GM12878 (cell line): Measurements from ENCODE around the gene HADHA. TPM values are rescaled to one million over a fixed set of nuclear protein-coding genes. Genes with fewer than 3 reads are reported as not detected.

Experiments used
- ATAC-seq: fragments of 200-7000 bp; cut with Tn5 transposase; 3 replicates; pipeline ENCODE4 v1.9.1; 2020; ENCODE audit warnings: mild to moderate bottlenecking, moderate library complexity
- BruUV-seq: library from RNA; stranded (reverse); fragments of 400-500 nt; replicated peaks from 2 replicates; lab custom pipeline; 2021; lab: Mats Ljungman, UMichigan
- CTCF ChIA-PET: fragments of 300-600 bp; sonication (Branson Sonifier 250); formaldehyde crosslinking; extraction: SDS; loops from one replicate; lab custom pipeline; 2021; ENCODE audit warnings: inconsistent platforms; lab: Yijun Ruan, JAX
- POLR2A ChIA-PET: fragments of 350-600 bp; formaldehyde crosslinking; extraction: SDS; loops from one replicate; lab custom pipeline; 2021; ENCODE audit warnings: inconsistent platforms; lab: Charles Lee
- RAD21 ChIA-PET: fragments of 300-600 bp; sonication (Branson Sonifier 250); formaldehyde crosslinking; loops from one replicate; lab custom pipeline; 2023; ENCODE audit warnings: antibody characterized with exemption; ENCODE audit not compliant: unreplicated experiment; lab: Charles Lee
- SMC1A ChIA-PET: fragments of 300-600 bp; sonication (Branson Sonifier 250); formaldehyde crosslinking; loops from one replicate; lab custom pipeline; 2023; ENCODE audit not compliant: unreplicated experiment, uncharacterized antibody; lab: Charles Lee
- DNase-seq: peaks from one replicate; pipeline ENCODE4 v3.0.0-alpha.2; 2011; ENCODE audit warnings: low read depth, low spot score
- FAIRE-seq: peaks from 3 replicates; lab custom pipeline; 2011; peaks lifted over from hg19 to GRCh38; lab: Jason Lieb, UNC
- H2AFZ ChIP-seq: 2 replicates; pipeline ENCODE4 v1.6.0; 2011; ENCODE audit warnings: low read depth, low read length, control low read depth; ENCODE audit not compliant: control insufficient read depth
- H3K27ac ChIP-seq: 2 replicates; pipeline ENCODE4 v1.5.1; 2011; ENCODE audit warnings: control low read depth; ENCODE audit not compliant: control insufficient read depth, insufficient read depth
- H3K27me3 ChIP-seq, 2 experiments: replicated peaks in 1 of 2; 2 replicates each; pipeline versions ENCODE4 v1.6.0 to v1.6.1; 2011; ENCODE audit warnings: low read length in 1 of 2; ENCODE audit not compliant: control insufficient read depth in 2 of 2, insufficient read depth in 2 of 2
- H3K36me3 ChIP-seq, 2 experiments: 2 replicates each; pipeline ENCODE4 v1.5.1; 2011; ENCODE audit warnings: low read length in 1 of 2; ENCODE audit not compliant: control insufficient read depth in 2 of 2, insufficient read depth in 2 of 2
- H3K4me1 ChIP-seq: 2 replicates; pipeline ENCODE4 v1.6.1; 2011; ENCODE audit warnings: mild to moderate bottlenecking, low read length, moderate library complexity, mixed read lengths; ENCODE audit not compliant: control insufficient read depth, insufficient read depth
- H3K4me2 ChIP-seq: 2 replicates; pipeline ENCODE4 v1.6.0; 2011; ENCODE audit warnings: control low read depth; ENCODE audit not compliant: control insufficient read depth, insufficient read depth
- H3K4me3 ChIP-seq: fragments of 200-600 bp; sonication (generic); 2 replicates; pipeline ENCODE4 v1.5.1; 2016
- H3K79me2 ChIP-seq: 2 replicates; pipeline ENCODE4 v1.6.0; 2011; ENCODE audit warnings: low read length; ENCODE audit not compliant: control insufficient read depth, insufficient read depth
- H3K9ac ChIP-seq: 2 replicates; pipeline ENCODE4 v1.8.0; 2011; ENCODE audit warnings: low read length, control low read depth, mixed read lengths; ENCODE audit not compliant: control insufficient read depth, insufficient read depth
- H3K9me3 ChIP-seq: replicated peaks from 3 replicates; pipeline ENCODE4 v1.5.1; 2011; ENCODE audit warnings: mild to moderate bottlenecking, low read length; ENCODE audit not compliant: control insufficient read depth, insufficient read depth
- H4K20me1 ChIP-seq: 2 replicates; pipeline ENCODE4 v1.6.0; 2011; ENCODE audit not compliant: control insufficient read depth, insufficient read depth
- CEBPB ChIP-seq, 2 experiments: fragments of 150-350 bp in 1 of 2; IDR thresholded peaks; 2 replicates each; pipeline ENCODE4 v1.6.1; 2012 to 2014; ENCODE audit warnings: low read depth in 2 of 2, low read length in 2 of 2, borderline replicate concordance in 1 of 2, inconsistent platforms in 1 of 2
- HDAC2 ChIP-seq: fragments of 200-600 bp; sonication (generic); IDR thresholded peaks from 2 replicates; pipeline ENCODE4 v1.6.1; 2017
- LARP7 ChIP-seq: fragments of 450-650 bp; IDR thresholded peaks from 2 replicates; pipeline ENCODE4 v1.6.1; 2017; ENCODE audit warnings: mild to moderate bottlenecking
- NFYA ChIP-seq: IDR thresholded peaks from 2 replicates; pipeline ENCODE4 v1.6.1; 2011; ENCODE audit warnings: low read depth, mild to moderate bottlenecking, low read length, improper control_type of control experiment, borderline replicate concordance
- POU2F2 ChIP-seq: IDR thresholded peaks from 3 replicates; pipeline ENCODE4 v1.6.1; 2011; ENCODE audit warnings: low read depth, mild to moderate bottlenecking, low read length, borderline replicate concordance
- RBBP5 ChIP-seq: fragments of 200-600 bp; sonication (generic); conservative IDR thresholded peaks from 2 replicates; pipeline ENCODE4 v1.6.1; 2016
- SMAD5 ChIP-seq: IDR thresholded peaks from 2 replicates; pipeline ENCODE4 v1.6.1; 2016; ENCODE audit warnings: antibody characterized with exemption, low read depth
- TARDBP ChIP-seq: IDR thresholded peaks from 2 replicates; pipeline ENCODE4 v1.6.1; 2016; ENCODE audit warnings: borderline replicate concordance
- TCF12 ChIP-seq: IDR thresholded peaks from 2 replicates; pipeline ENCODE4 v1.6.1; 2011; ENCODE audit warnings: low read depth, mild to moderate bottlenecking, low read length
- YY1 ChIP-seq: IDR thresholded peaks from 2 replicates; pipeline ENCODE4 v1.6.1; 2011; ENCODE audit warnings: low read depth, mild to moderate bottlenecking, low read length
- ZNF217 ChIP-seq: fragments of 450-650 bp; IDR thresholded peaks from 2 replicates; pipeline ENCODE4 v1.6.1; 2017; ENCODE audit warnings: antibody characterized with exemption, mild to moderate bottlenecking
- WGBS: methylation state at CpG from one replicate; pipeline ENCODE4 v1.1.6; 2016; ENCODE audit warnings: low lambda C conversion rate; ENCODE audit not compliant: insufficient replicate concordance, insufficient coverage; ENCODE audit errors: missing lambda C conversion rate; 5-methylcytosine and 5-hydroxymethylcytosine counted together
- in situ Hi-C: fragments of 300-500 bp; cut with MboI; formaldehyde crosslinking; loops from 9 replicates; pipeline ENCODE4 v1.14.3; 2018; ENCODE audit warnings: mixed read lengths
- intact Hi-C: fragments of 100-400 bp; cut with micrococcal nuclease; formaldehyde crosslinking; loops from one replicate; pipeline ENCODE4 v1.14.2; 2022; ENCODE audit not compliant: unreplicated experiment
- polyA plus RNA-seq, 11 experiments: library from polyadenylated mRNA; depleted of rRNA in 4 of 11; unstranded in 6 of 11; stranded (reverse) in 5 of 11; fragments of >200 nt; fragmentation: Nextera tagmentation in 4 of 11; fragmentation: Illumina TruSeq in 1 of 11; extraction: Ambion mirVana in 4 of 11; extraction: Trizol in 1 of 11; gene quantifications; 1 replicate in 1 of 11; 2 replicates in 10 of 11; pipeline versions ENCODE4 v1.2.1 to v1.2.3, GENCODE V29; 2011 to 2016; ENCODE audit warnings: inconsistent platforms in 2 of 11, missing spikeins in 2 of 11, low read depth in 1 of 11
- total RNA-seq, 4 experiments: library from RNA; depleted of rRNA in 3 of 4; stranded (reverse); fragments of >200 nt in 3 of 4; fragmentation: Illumina TruSeq in 1 of 4; extraction: Trizol in 1 of 4; gene quantifications; 2 replicates each; pipeline versions ENCODE4 v1.2.1 to v1.2.3, GENCODE V29; 2013 to 2021
- TF ChIP-seq, protein P1 (sequence below): IDR thresholded peaks from 2 replicates; pipeline ENCODE4 v1.6.1; 2012; ENCODE audit warnings: low read length, inconsistent platforms
- TF ChIP-seq, protein P2 (sequence below): fragments of 150-350 bp; IDR thresholded peaks from 2 replicates; pipeline ENCODE4 v1.6.1; 2016; ENCODE audit warnings: low read depth, low read length

HADHA gene
- total and polyA plus RNA-seq, 10 of the 15 experiments (the other 5 are each of a cell fraction or from before 2014, with no cell fraction given): 109 to 207 (median 165) TPM

- Histone ChIP-seq H3K4me1 (peaks cover 7% of the 10 kb centered on the region), H3K27ac (no peak overlapping the region), H3K9me3 (no peaks in the 10 kb centered on the region), H4K20me1 (no peaks in the 10 kb centered on the region), H3K79me2 (peaks cover 74% of the 10 kb centered on the region), H3K4me3 (no peak overlapping the region), H3K36me3 (no peaks in the 10 kb centered on the region), H3K27me3 (no peaks in the 10 kb centered on the region), H3K9ac (no peak overlapping the region), H3K4me2 (no peak overlapping the region), H2AFZ (no peak overlapping the region)
- POLR2A ChIA-PET: interaction anchor here (1.6 kb wide), 1 partner anchor 22 kb away, joined by 3 read pairs; no protein-coding TSS in a partner anchor
- SMC1A ChIA-PET: no interaction called here
- intact Hi-C loops (no loop called here), in situ Hi-C loops (no loop called here)
- RAD21 ChIA-PET: no interaction called here
- no peak for DNase-seq
- BruUV-seq: no TSS peak
- CTCF ChIA-PET: no interaction called here
- 94% methylated on average over 2 of the region's 2 CpGs for WGBS
- TF ChIP-seq, protein P1, sequence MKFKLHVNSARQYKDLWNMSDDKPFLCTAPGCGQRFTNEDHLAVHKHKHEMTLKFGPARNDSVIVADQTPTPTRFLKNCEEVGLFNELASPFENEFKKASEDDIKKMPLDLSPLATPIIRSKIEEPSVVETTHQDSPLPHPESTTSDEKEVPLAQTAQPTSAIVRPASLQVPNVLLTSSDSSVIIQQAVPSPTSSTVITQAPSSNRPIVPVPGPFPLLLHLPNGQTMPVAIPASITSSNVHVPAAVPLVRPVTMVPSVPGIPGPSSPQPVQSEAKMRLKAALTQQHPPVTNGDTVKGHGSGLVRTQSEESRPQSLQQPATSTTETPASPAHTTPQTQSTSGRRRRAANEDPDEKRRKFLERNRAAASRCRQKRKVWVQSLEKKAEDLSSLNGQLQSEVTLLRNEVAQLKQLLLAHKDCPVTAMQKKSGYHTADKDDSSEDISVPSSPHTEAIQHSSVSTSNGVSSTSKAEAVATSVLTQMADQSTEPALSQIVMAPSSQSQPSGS: no peak
- no peak for TF ChIP-seq TCF12
- TF ChIP-seq TARDBP: no peak
- TF ChIP-seq POU2F2: no peak
- TF ChIP-seq SMAD5: no peak
- TF ChIP-seq HDAC2: no peak
- no peak for TF ChIP-seq NFYA
- no peak for TF ChIP-seq YY1
- no peak for TF ChIP-seq CEBPB (IDR thresholded peaks at IDR 0.05; ENCODE audit: borderline replicate concordance in 1 of 2, low read depth in 2 of 2, low read length in 2 of 2)
- no peak for TF ChIP-seq RBBP5
- TF ChIP-seq LARP7: no peak
- no peak for TF ChIP-seq ZNF217
- TF ChIP-seq, protein P2, sequence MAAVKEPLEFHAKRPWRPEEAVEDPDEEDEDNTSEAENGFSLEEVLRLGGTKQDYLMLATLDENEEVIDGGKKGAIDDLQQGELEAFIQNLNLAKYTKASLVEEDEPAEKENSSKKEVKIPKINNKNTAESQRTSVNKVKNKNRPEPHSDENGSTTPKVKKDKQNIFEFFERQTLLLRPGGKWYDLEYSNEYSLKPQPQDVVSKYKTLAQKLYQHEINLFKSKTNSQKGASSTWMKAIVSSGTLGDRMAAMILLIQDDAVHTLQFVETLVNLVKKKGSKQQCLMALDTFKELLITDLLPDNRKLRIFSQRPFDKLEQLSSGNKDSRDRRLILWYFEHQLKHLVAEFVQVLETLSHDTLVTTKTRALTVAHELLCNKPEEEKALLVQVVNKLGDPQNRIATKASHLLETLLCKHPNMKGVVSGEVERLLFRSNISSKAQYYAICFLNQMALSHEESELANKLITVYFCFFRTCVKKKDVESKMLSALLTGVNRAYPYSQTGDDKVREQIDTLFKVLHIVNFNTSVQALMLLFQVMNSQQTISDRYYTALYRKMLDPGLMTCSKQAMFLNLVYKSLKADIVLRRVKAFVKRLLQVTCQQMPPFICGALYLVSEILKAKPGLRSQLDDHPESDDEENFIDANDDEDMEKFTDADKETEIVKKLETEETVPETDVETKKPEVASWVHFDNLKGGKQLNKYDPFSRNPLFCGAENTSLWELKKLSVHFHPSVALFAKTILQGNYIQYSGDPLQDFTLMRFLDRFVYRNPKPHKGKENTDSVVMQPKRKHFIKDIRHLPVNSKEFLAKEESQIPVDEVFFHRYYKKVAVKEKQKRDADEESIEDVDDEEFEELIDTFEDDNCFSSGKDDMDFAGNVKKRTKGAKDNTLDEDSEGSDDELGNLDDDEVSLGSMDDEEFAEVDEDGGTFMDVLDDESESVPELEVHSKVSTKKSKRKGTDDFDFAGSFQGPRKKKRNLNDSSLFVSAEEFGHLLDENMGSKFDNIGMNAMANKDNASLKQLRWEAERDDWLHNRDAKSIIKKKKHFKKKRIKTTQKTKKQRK: no peak
- FAIRE-seq: no peak
- ATAC-seq: no peak
These were observed 5.2 kb upstream of the HADHA start for GRCh38 chr2:26249625-26250024.
